ENCODE results near the gene DRD2.

GRCh38 chr11:113494021-113494420 is 18.8 kb upstream of the DRD2 start:
- TF ChIP-seq TAF1 (IDR thresholded peaks at IDR 0.05; ENCODE audit: low read depth), result no peak
- no peak for TF ChIP-seq CEBPB (IDR thresholded peaks at IDR 0.05)
- TF ChIP-seq REST (IDR thresholded peaks at IDR 0.05; ENCODE audit: low read depth), result no peak
- TF ChIP-seq YY1 (IDR thresholded peaks at IDR 0.05; ENCODE audit: low read depth), result no peak
- TF ChIP-seq TEAD4 (IDR thresholded peaks at IDR 0.05), result no peak
- no peak for TF ChIP-seq NFIC (IDR thresholded peaks at IDR 0.05)
- TF ChIP-seq EP300 (IDR thresholded peaks at IDR 0.05; ENCODE audit: borderline replicate concordance), result no peak

Data from Ishikawa (cell line).